CD4-positive, alpha-beta T cell (primary cell): ENCODE data around the gene YDJC. TPM values are rescaled to one million over a fixed set of nuclear protein-coding genes. Genes with fewer than 3 reads are reported as not detected.

ENCODE experiments used
- ATAC-seq: fragments of 200-7000 bp; cut with Tn5 transposase; one replicate; pipeline ENCODE4 v1.10.0; 2022; ENCODE audit warnings: mild to moderate bottlenecking; ENCODE audit not compliant: poor library complexity
- CTCF ChIA-PET: fragments of 350-600 bp; sonication (Branson Sonifier 250); formaldehyde crosslinking; loops from one replicate; lab custom pipeline; 2021; ENCODE audit warnings: antibody characterized with exemption, inconsistent platforms; lab: Charles Lee
- POLR2A ChIA-PET: fragments of 350-600 bp; sonication (Branson Sonifier 250); formaldehyde crosslinking; loops from one replicate; lab custom pipeline; 2021; ENCODE audit warnings: antibody characterized with exemption, inconsistent platforms; lab: Charles Lee
- DNase-seq, 14 experiments: peaks; one replicate each; pipeline ENCODE4 v3.0.0-alpha.2; 2013 to 2020; ENCODE audit warnings: mixed read lengths in 2 of 14
- H3K27ac ChIP-seq, 2 donors: one replicate each; pipeline versions ENCODE4 v1.5.1 to v1.7.0; 2013; ENCODE audit warnings: low read length in 2 of 2, low read depth in 1 of 2, mild to moderate bottlenecking in 1 of 2
- H3K27me3 ChIP-seq, 2 experiments: 1 replicate in 1 of 2; 2 replicates in 1 of 2; pipeline versions ENCODE4 v1.6.1 to v1.7.0; 2013; ENCODE audit warnings: low read length in 2 of 2, control low read depth in 1 of 2, mild to moderate bottlenecking in 1 of 2, moderate library complexity in 1 of 2; ENCODE audit not compliant: insufficient read depth in 2 of 2, control insufficient read depth in 1 of 2
- H3K36me3 ChIP-seq: one replicate; pipeline ENCODE4 v1.6.1; 2013; ENCODE audit warnings: low read length, control low read depth; ENCODE audit not compliant: insufficient read depth
- H3K4me1 ChIP-seq: one replicate; pipeline ENCODE4 v1.6.1; 2013; ENCODE audit warnings: low read length, control low read depth; ENCODE audit not compliant: insufficient read depth
- H3K4me3 ChIP-seq: one replicate; pipeline ENCODE4 v1.5.1; 2013; ENCODE audit warnings: mild to moderate bottlenecking, low read length, moderate library complexity
- H3K9me3 ChIP-seq, 2 experiments: 1 replicate in 1 of 2; 2 replicates in 1 of 2; pipeline versions ENCODE4 v1.6.1 to v1.7.0; 2013; ENCODE audit warnings: low read length in 2 of 2, mild to moderate bottlenecking in 2 of 2, control low read depth in 1 of 2, moderate library complexity in 1 of 2; ENCODE audit not compliant: control insufficient read depth in 1 of 2, insufficient read depth in 1 of 2
- H3K27ac Mint-ChIP-seq: one replicate; pipeline ENCODE4 v1.8.0; 2020; ENCODE audit warnings: mixed read lengths
- H3K27me3 Mint-ChIP-seq: one replicate; pipeline ENCODE4 v1.8.0; 2021; ENCODE audit warnings: mixed read lengths
- H3K36me3 Mint-ChIP-seq: one replicate; pipeline ENCODE4 v1.8.0; 2021; ENCODE audit warnings: low read depth, mixed read lengths
- H3K4me1 Mint-ChIP-seq: one replicate; pipeline ENCODE4 v1.8.0; 2021; ENCODE audit warnings: low read depth, mixed read lengths
- H3K4me3 Mint-ChIP-seq: one replicate; pipeline ENCODE4 v1.8.0; 2020; ENCODE audit warnings: mild to moderate bottlenecking, mixed read lengths
- H3K9me3 Mint-ChIP-seq: one replicate; pipeline ENCODE4 v1.8.0; 2020; ENCODE audit warnings: mixed read lengths
- intact Hi-C, 2 experiments: fragments of 100-400 bp; cut with DNase I in 1 of 2; cut with micrococcal nuclease in 1 of 2; formaldehyde crosslinking; loops; one replicate each; pipeline versions ENCODE4 v1.15.1 to v1.9.0; 2023 to 2025; cut with DNase I, micrococcal nuclease
- total RNA-seq, 174 experiments: library from RNA in 2 of 174; stranded (reverse) in 2 of 174; gene quantifications; one replicate each; pipeline ENCODE4 v1.2.3 and lab custom pipeline; 2021 to 2026
- TF ChIP-seq, protein P1 (sequence below): fragments of 200-600 bp; IDR thresholded peaks from one replicate; pipeline ENCODE4 v1.8.0; 2022; ENCODE audit warnings: antibody characterized with exemption, mild to moderate bottlenecking

The YDJC gene
- total RNA-seq, 2 experiments from 2014 or later, result 23.9 to 25.2 TPM

DNA sequence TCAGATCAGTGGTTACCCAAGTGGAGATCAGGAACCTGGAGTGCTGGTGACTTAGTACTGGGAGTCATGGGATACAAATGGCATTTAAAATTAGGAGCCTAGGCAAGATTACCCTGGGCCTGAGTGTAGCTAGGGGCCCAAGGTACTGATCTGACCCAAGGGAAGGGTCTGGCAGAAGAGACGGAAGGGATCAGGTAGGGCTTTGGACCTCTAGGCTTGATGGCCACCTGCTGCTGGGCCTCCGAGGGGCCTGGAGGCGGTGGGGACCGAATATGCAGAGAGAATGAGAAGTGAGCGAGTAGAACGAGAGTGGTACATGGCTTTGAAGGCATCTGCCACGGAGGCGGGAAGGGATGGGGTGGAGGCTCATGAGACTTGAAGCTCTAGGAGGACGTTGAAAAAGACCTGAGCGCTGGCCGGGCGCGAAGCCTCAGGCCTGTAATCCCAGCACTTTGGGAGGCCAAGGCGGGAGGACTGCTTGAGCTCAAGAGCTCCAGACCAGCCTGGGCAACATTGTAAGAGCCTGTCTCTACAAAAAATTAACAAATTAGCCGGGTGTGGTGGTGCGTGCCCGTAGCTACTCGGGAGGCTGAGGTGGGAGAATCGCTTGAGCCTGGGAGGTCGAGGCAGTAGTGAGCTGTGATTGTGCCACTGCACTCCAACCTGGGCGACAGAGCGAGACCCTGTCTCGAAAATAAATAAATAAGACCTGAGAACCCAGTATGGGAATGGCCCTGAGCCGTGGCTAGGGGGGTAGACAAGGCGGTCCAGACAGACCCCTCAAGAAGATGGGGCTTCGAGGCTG lies 35.4 kb upstream of the YDJC start:
- H3K36me3 Mint-ChIP-seq, result peaks cover 19% of the 10 kb centered on the region
- ChIA-PET POLR2A (interaction anchor here (0.9 to 1.5 kb wide), 4 partner anchors 18 to 36 kb away, joined by 3 to 14 read pairs (median 4); partner anchors contain the start of genes CCDC116, SDF2L1 and YDJC), CTCF (interaction anchor here (0.9 to 1.2 kb wide), 3 partner anchors 18 to 287 kb away, joined by 3 to 4 read pairs (median 3); partner anchors contain the start of genes PPM1F and SDF2L1)
- Histone ChIP-seq H3K36me3 (peaks cover 7% of the 10 kb centered on the region), H3K9me3 (no peaks in the 10 kb centered on the region), H3K27ac (peak overlapping the region; percentile 88 to 93), H3K27me3 (no peaks in the 10 kb centered on the region), H3K4me1 (peaks cover 30% of the 10 kb centered on the region), H3K4me3 (peak overlapping the region; percentile 95)
- no peak for ATAC-seq
- peaks cover 32% of the 10 kb centered on the region for H3K4me1 Mint-ChIP-seq
- H3K27me3 Mint-ChIP-seq, result no peaks in the 10 kb centered on the region
- TF ChIP-seq, protein P1, sequence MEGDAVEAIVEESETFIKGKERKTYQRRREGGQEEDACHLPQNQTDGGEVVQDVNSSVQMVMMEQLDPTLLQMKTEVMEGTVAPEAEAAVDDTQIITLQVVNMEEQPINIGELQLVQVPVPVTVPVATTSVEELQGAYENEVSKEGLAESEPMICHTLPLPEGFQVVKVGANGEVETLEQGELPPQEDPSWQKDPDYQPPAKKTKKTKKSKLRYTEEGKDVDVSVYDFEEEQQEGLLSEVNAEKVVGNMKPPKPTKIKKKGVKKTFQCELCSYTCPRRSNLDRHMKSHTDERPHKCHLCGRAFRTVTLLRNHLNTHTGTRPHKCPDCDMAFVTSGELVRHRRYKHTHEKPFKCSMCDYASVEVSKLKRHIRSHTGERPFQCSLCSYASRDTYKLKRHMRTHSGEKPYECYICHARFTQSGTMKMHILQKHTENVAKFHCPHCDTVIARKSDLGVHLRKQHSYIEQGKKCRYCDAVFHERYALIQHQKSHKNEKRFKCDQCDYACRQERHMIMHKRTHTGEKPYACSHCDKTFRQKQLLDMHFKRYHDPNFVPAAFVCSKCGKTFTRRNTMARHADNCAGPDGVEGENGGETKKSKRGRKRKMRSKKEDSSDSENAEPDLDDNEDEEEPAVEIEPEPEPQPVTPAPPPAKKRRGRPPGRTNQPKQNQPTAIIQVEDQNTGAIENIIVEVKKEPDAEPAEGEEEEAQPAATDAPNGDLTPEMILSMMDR, result no peak
- DNase-seq, result peak in 1 of 14 experiments; percentile 32
- peak overlapping the region; percentile 99 for H3K4me3 Mint-ChIP-seq
- intact Hi-C loops, result loop anchor here in 1 of 2 experiments (1.0 kb wide), 2 partner anchors 8 to 36 kb away; no protein-coding TSS in a partner anchor
- H3K27ac Mint-ChIP-seq, result peak overlapping the region; percentile 92
- no peaks in the 10 kb centered on the region for H3K9me3 Mint-ChIP-seq

DNA sequence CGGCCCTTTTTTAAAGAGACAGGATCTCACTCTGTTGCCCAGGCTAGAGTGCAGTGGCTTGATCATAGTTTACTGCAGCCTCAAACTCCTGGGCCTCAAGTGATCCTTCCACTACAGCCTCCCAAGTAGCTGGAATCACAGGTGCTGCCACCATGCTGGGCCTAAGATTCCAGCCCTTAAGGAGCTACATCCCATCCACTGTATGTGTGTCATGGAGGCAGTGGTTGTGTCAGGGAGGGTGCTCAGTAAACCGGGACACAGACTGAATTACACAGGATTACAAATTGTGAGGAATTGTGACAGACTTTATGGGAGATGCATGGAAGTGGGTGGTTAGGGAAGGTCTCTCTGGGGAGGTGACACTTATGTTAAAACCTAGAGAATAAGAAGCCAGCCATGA lies 33.9 kb upstream of the YDJC start:
- ATAC-seq (no peak), DNase-seq (no peak)
- no peaks in the 10 kb centered on the region for H3K27me3 ChIP-seq
- intact Hi-C loops, result no loop called here
- CTCF ChIA-PET, result no interaction called here
- no peaks in the 10 kb centered on the region for H3K9me3 ChIP-seq
- no peak overlapping the region for H3K27ac ChIP-seq
- peaks cover 7% of the 10 kb centered on the region for H3K36me3 Mint-ChIP-seq
- peak overlapping the region; percentile 82 for H3K4me3 Mint-ChIP-seq
- H3K27me3 Mint-ChIP-seq, result no peaks in the 10 kb centered on the region
- no peaks in the 10 kb centered on the region for H3K9me3 Mint-ChIP-seq
- H3K4me1 Mint-ChIP-seq, result peaks cover 27% of the 10 kb centered on the region
- POLR2A ChIA-PET, result no interaction called here
- peaks cover 27% of the 10 kb centered on the region for H3K4me1 ChIP-seq
- no peaks in the 10 kb centered on the region for H3K36me3 ChIP-seq
- TF ChIP-seq, protein P1, result no peak
- H3K27ac Mint-ChIP-seq, result peak overlapping the region; percentile 37
- no peak overlapping the region for H3K4me3 ChIP-seq

DNA sequence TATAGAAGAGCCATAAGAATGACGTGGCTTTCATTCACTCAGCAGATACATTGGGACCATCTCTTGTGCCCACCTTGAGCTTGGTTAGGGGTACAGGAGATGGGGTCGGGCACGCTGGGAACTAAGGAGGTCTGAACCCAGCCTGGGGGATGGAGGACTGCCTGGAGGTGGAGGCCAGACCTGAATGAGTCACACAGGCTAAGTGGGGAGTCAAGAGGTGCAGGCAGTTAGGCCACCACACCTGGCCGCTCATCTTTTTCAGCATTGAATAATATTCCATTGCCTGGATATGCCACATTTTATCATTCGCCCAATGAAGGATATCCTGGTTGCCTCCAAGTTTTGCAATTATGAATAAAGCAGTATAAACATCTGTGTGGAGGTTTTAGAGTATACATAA lies 32.2 kb upstream of the YDJC start:
- CTCF ChIA-PET, result no interaction called here
- POLR2A ChIA-PET, result no interaction called here
- peaks cover 28% of the 10 kb centered on the region for H3K4me1 ChIP-seq
- Mint-ChIP-seq H3K9me3 (no peaks in the 10 kb centered on the region), H3K4me3 (peak overlapping the region; percentile 25), H3K4me1 (peaks cover 20% of the 10 kb centered on the region), H3K27me3 (no peaks in the 10 kb centered on the region), H3K36me3 (peaks cover 7% of the 10 kb centered on the region), H3K27ac (no peak overlapping the region)
- intact Hi-C loops, result no loop called here
- H3K27ac ChIP-seq, result no peak overlapping the region
- H3K9me3 ChIP-seq, result no peaks in the 10 kb centered on the region
- no peaks in the 10 kb centered on the region for H3K36me3 ChIP-seq
- TF ChIP-seq, protein P1, result no peak
- no peaks in the 10 kb centered on the region for H3K27me3 ChIP-seq
- DNase-seq (no peak), ATAC-seq (no peak)
- H3K4me3 ChIP-seq, result no peak overlapping the region
